Activated naive CD4-positive, alpha-beta T cell treated with anti-CD3 and anti-CD28 coated beads for 36 hours (primary cell): ENCODE data around the gene SPON1. TPM values are rescaled to one million over a fixed set of nuclear protein-coding genes. Genes with fewer than 3 reads are reported as not detected.
A peak's percentile ranks its signal among the peaks of the same experiment; 100 is the strongest.

Experiments
- CTCF ChIA-PET: fragments of 350-600 bp; sonication (Branson Sonifier 250); formaldehyde crosslinking; loops from one replicate; lab custom pipeline; 2021; ENCODE audit warnings: antibody characterized with exemption; lab: Charles Lee
- DNase-seq: peaks from one replicate; pipeline ENCODE4 v3.0.0-alpha.2; 2020
- H3K27ac Mint-ChIP-seq: one replicate; pipeline ENCODE4 v1.8.0; 2021; ENCODE audit warnings: mild to moderate bottlenecking, mixed read lengths
- H3K27me3 Mint-ChIP-seq: one replicate; pipeline ENCODE4 v1.8.0; 2021; ENCODE audit warnings: low read depth, mixed read lengths
- H3K36me3 Mint-ChIP-seq: one replicate; pipeline ENCODE4 v1.8.0; 2021; ENCODE audit warnings: low read depth, mixed read lengths
- H3K4me1 Mint-ChIP-seq: one replicate; pipeline ENCODE4 v1.8.0; 2021; ENCODE audit warnings: low read depth, mixed read lengths
- H3K4me3 Mint-ChIP-seq: one replicate; pipeline ENCODE4 v1.8.0; 2021; ENCODE audit warnings: mild to moderate bottlenecking, moderate library complexity, mixed read lengths
- H3K9me3 Mint-ChIP-seq: one replicate; pipeline ENCODE4 v1.8.0; 2021; ENCODE audit warnings: mixed read lengths
- intact Hi-C: fragments of 100-400 bp; cut with micrococcal nuclease; formaldehyde crosslinking; loops from one replicate; pipeline ENCODE4 v1.15.1; 2023
- total RNA-seq, 2 experiments: library from RNA; stranded (reverse); gene quantifications; one replicate each; pipeline ENCODE4 v1.2.3, GENCODE V29; 2021

The SPON1 gene
- total RNA-seq, 2 experiments from 2014 or later = 0.24 to 0.25 TPM

GRCh38 chr11:13944911-13945425, 17.6 kb upstream of the SPON1 start:
- H3K36me3 Mint-ChIP-seq = no peaks in the 10 kb centered on the region
- no peak for DNase-seq
- CTCF ChIA-PET = interaction anchor here (0.6 to 1.3 kb wide), 4 partner anchors 7 to 164 kb away, joined by 3 to 4 read pairs (median 4); no protein-coding TSS in a partner anchor
- no peaks in the 10 kb centered on the region for H3K27me3 Mint-ChIP-seq
- no peak overlapping the region for H3K27ac Mint-ChIP-seq
- peaks cover 29% of the 10 kb centered on the region for H3K4me1 Mint-ChIP-seq
- no peak overlapping the region for H3K4me3 Mint-ChIP-seq
- intact Hi-C loops = no loop called here
- no peaks in the 10 kb centered on the region for H3K9me3 Mint-ChIP-seq

GRCh38 chr11:13947379-13947778, 15.1 kb upstream of the SPON1 start:
- H3K27me3 Mint-ChIP-seq = no peaks in the 10 kb centered on the region
- H3K4me3 Mint-ChIP-seq = no peak overlapping the region
- peaks cover 11% of the 10 kb centered on the region for H3K4me1 Mint-ChIP-seq
- no peaks in the 10 kb centered on the region for H3K36me3 Mint-ChIP-seq
- CTCF ChIA-PET = interaction anchor here (1.0 to 1.6 kb wide), 3 partner anchors 9 to 303 kb away, joined by 3 to 4 read pairs (median 3); no protein-coding TSS in a partner anchor
- H3K27ac Mint-ChIP-seq = no peak overlapping the region
- intact Hi-C loops = no loop called here
- no peak for DNase-seq
- H3K9me3 Mint-ChIP-seq = no peaks in the 10 kb centered on the region

DNA sequence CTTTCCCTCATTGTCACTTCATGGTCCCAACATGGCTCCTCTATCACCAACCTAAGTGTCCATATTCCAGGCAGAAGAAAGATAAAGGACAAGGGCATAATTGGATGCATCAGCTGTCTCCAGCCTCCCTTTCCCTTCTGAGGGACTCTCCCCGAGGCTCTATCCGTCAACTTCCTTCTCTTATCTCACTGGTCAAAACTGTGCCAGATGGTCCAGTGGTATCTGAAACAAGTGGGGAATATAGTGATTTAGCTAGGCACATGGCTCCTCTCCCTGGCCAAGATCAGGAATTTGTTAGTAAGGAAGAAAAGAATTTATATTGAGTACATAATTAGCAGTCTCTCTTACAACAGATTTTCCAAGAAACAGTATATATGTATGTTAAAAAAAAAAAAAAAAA, 12.6 kb upstream of the SPON1 start:
- intact Hi-C loops = no loop called here
- no peak overlapping the region for H3K27ac Mint-ChIP-seq
- H3K9me3 Mint-ChIP-seq = no peaks in the 10 kb centered on the region
- DNase-seq = no peak
- H3K4me3 Mint-ChIP-seq = no peak overlapping the region
- H3K27me3 Mint-ChIP-seq = no peaks in the 10 kb centered on the region
- no peaks in the 10 kb centered on the region for H3K36me3 Mint-ChIP-seq
- no peaks in the 10 kb centered on the region for H3K4me1 Mint-ChIP-seq
- CTCF ChIA-PET = interaction anchor here (0.8 kb wide), 2 partner anchors 174 to 177 kb away, joined by 3 read pairs; no protein-coding TSS in a partner anchor

DNA sequence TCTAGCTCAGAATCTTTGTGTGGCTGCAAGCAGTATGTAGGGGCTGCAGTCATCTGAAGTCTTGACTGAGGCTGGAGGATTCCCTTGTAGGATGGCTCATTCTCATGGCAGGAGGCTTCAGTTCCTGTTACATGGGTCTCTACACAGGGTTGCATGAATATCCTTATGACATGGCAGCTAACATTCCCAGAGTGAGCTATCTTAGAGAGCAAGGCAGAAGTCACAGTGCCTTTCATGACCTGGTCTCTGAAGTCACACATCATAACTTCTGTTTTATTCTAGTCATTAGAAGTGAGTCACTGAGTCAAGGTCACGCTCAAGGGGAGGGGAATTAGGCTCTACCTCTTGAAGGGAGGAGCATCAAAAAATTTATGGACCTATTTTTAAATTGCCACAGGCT, 10.3 kb upstream of the SPON1 start:
- DNase-seq = no peak
- CTCF ChIA-PET = interaction anchor here (1.7 to 4.3 kb wide), 5 partner anchors 8 to 197 kb away, joined by 3 to 22 read pairs (median 8); no protein-coding TSS in a partner anchor
- Mint-ChIP-seq H3K4me1 (no peaks in the 10 kb centered on the region), H3K4me3 (no peak overlapping the region), H3K36me3 (no peaks in the 10 kb centered on the region), H3K27ac (no peak overlapping the region), H3K27me3 (no peaks in the 10 kb centered on the region), H3K9me3 (no peaks in the 10 kb centered on the region)
- intact Hi-C loops = no loop called here

- no peaks in the 10 kb centered on the region for H3K36me3 Mint-ChIP-seq
- no peaks in the 10 kb centered on the region for H3K27me3 Mint-ChIP-seq
- H3K27ac Mint-ChIP-seq = no peak overlapping the region
- H3K4me1 Mint-ChIP-seq = no peaks in the 10 kb centered on the region
- H3K4me3 Mint-ChIP-seq = no peak overlapping the region
- intact Hi-C loops = no loop called here
- CTCF ChIA-PET = interaction anchor here (1.0 to 4.3 kb wide), 6 partner anchors 8 to 196 kb away, joined by 3 to 22 read pairs (median 10); no protein-coding TSS in a partner anchor
- no peaks in the 10 kb centered on the region for H3K9me3 Mint-ChIP-seq
- DNase-seq = no peak
Measured at GRCh38 chr11:13952668-13953067, 9.9 kb upstream of the SPON1 start.

DNA sequence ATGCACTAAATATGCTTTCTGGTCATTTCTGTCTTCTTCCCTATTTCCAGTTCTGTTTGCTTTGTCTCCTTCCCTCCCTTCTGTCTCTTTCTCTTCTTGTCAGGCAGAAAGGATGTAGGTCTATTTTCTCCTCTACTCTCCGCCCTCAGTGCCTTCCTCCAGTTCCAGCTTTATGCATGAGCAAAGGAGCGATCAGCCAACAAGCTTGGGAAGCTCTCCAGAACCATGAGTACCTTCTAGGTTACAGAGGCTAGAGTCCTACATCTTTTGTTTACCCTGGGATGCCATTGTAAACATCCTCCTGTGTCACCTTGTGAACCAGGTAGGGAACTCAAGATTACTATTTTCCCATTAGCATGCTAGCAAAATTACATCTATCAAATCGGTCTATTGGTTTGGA, 7.9 kb upstream of the SPON1 start:
- no peak overlapping the region for H3K27ac Mint-ChIP-seq
- no peak overlapping the region for H3K4me3 Mint-ChIP-seq
- CTCF ChIA-PET = interaction anchor here (0.7 to 6.2 kb wide), 9 partner anchors 10 to 500 kb away, joined by 3 to 86 read pairs (median 4); no protein-coding TSS in a partner anchor
- intact Hi-C loops = no loop called here
- no peaks in the 10 kb centered on the region for H3K36me3 Mint-ChIP-seq
- no peak for DNase-seq
- no peaks in the 10 kb centered on the region for H3K4me1 Mint-ChIP-seq
- no peaks in the 10 kb centered on the region for H3K9me3 Mint-ChIP-seq
- no peaks in the 10 kb centered on the region for H3K27me3 Mint-ChIP-seq

DNA sequence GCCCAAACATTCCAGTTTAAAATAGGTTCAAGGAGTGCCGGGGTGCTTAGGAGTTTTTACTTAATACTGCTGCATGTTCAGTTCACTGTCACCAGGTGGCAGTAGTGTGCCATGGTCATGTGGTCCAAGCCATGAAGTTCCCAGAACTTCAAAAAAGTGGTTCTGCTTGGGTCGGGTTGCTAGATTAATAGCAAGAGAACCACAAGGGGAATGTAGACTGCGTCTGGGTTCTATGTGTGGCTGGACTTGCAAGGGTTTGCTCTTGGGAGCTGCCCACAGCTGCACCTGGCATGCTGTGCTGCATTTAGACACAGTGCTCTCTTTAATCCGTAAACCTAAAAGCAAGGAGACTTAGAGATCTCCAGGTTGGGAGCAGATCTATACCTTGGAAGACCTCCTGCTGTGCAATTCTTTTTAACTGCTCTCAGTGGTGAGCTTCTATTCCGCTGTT, 6.5 kb upstream of the SPON1 start:
- intact Hi-C loops = loop anchor here (1.0 to 5.0 kb wide), 6 partner anchors 180 to 951 kb away; no protein-coding TSS in a partner anchor
- Mint-ChIP-seq H3K27me3 (peaks cover 5% of the 10 kb centered on the region), H3K36me3 (no peaks in the 10 kb centered on the region), H3K4me3 (no peak overlapping the region), H3K27ac (no peak overlapping the region), H3K4me1 (no peaks in the 10 kb centered on the region), H3K9me3 (no peaks in the 10 kb centered on the region)
- DNase-seq = peak; percentile 71
- CTCF ChIA-PET = interaction anchor here (0.6 to 6.2 kb wide), 27 partner anchors 8 to 938 kb away, joined by 3 to 86 read pairs (median 4); no protein-coding TSS in a partner anchor

DNA sequence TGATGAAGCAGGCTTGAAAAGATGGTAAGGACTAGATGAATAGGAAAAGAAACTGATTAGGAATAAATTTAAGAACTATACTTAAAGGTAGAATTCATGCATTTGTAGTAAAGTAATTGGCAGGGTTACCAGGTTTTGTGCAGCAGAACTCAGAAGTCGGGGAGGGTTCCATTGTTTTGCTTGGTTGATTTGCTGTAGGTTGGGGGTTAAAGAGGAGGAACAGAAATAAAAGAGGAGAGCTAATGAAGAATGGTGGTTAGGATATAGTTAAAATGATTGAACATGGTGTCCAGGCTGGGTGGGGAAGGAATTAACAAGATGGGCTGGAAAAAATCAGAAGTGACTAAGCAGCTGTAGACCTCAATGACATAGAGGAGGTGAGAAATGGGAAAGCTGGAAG, 5.5 kb upstream of the SPON1 start:
- no peaks in the 10 kb centered on the region for H3K4me1 Mint-ChIP-seq
- H3K27ac Mint-ChIP-seq = no peak overlapping the region
- H3K36me3 Mint-ChIP-seq = no peaks in the 10 kb centered on the region
- no peak overlapping the region for H3K4me3 Mint-ChIP-seq
- H3K9me3 Mint-ChIP-seq = no peaks in the 10 kb centered on the region
- DNase-seq = no peak
- CTCF ChIA-PET = interaction anchor here (0.7 to 6.2 kb wide), 28 partner anchors 7 to 602 kb away, joined by 3 to 86 read pairs (median 4); no protein-coding TSS in a partner anchor
- intact Hi-C loops = loop anchor here (1.0 to 5.0 kb wide), 6 partner anchors 181 to 950 kb away; no protein-coding TSS in a partner anchor
- peaks cover 10% of the 10 kb centered on the region for H3K27me3 Mint-ChIP-seq

DNA sequence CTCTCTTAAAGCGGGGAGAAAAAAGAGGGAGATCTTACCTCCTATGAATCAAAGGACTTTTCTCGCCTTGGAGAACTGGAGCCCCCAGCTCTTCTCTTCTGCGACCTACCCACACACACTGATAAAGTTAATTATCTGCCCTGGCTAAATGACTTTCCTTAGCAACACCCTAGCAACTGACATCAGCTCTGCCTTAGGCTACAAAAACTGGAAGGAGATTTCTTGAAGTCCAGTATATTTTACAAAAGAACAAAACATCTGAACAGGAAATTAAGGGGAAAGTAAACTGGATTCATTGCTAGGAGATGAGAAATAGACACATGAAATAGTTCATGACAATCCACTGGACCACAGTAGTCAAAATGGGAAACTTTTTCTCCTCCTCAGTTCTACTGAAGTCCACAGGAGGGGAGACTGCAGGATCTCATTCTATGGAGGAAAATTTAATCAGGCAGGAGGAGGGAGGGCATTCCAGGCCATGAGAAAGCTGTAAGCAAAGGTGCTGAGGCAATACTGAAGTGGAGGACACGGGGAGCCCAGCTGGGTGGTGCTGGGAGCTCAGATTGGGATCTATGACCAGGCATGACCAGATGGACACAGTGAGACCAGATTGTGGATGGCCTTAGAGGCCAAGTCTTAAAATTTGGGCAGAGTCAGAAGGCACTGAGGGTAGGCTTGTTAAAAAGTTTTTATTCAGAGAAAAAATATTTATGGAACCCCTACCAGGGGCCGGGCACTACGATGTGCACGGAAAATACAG, 3.7 kb upstream of the SPON1 start:
- intact Hi-C loops = loop anchor here (5.0 kb wide), 3 partner anchors 458 to 948 kb away; no protein-coding TSS in a partner anchor
- CTCF ChIA-PET = interaction anchor here (0.6 to 6.2 kb wide), 8 partner anchors 9 to 293 kb away, joined by 3 to 86 read pairs (median 4); no protein-coding TSS in a partner anchor
- H3K4me1 Mint-ChIP-seq = peaks cover 2% of the 10 kb centered on the region
- H3K9me3 Mint-ChIP-seq = no peaks in the 10 kb centered on the region
- no peak overlapping the region for H3K4me3 Mint-ChIP-seq
- DNase-seq = no peak
- peaks cover 19% of the 10 kb centered on the region for H3K27me3 Mint-ChIP-seq
- no peak overlapping the region for H3K27ac Mint-ChIP-seq
- H3K36me3 Mint-ChIP-seq = no peaks in the 10 kb centered on the region

DNA sequence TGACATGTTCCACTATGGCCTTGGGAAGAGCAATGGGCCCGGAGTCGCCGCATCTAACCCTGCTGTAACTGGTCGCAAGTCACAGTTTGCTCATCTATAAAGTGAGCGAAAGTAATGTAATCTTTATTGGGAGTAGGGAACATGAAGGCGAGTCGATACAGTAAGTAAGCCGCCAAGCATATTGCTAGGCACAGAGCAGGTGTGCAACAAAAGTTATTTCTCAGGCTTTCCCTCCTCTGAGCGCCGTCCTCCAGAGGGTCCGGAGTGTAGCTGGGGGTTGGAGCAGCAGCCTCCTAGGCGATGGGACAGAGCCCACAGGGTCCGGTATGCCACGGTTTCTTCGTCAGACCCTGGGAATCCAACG, 343 bp upstream of the SPON1 start:
- Mint-ChIP-seq H3K27ac (no peak overlapping the region), H3K4me3 (peak overlapping the region; percentile 40), H3K27me3 (peaks cover 39% of the 10 kb centered on the region), H3K9me3 (no peaks in the 10 kb centered on the region), H3K4me1 (peaks cover 7% of the 10 kb centered on the region), H3K36me3 (no peaks in the 10 kb centered on the region)
- intact Hi-C loops = loop anchor here (2.0 to 5.0 kb wide), 2 partner anchors 101 to 295 kb away; partner anchors contain the start of gene FAR1
- CTCF ChIA-PET = interaction anchor here (0.9 to 4.0 kb wide), 4 partner anchors 9 to 186 kb away, joined by 3 to 33 read pairs (median 5); no protein-coding TSS in a partner anchor
- no peak for DNase-seq

- CTCF ChIA-PET = interaction anchor here (0.9 to 4.0 kb wide), 9 partner anchors 7 to 290 kb away, joined by 3 to 33 read pairs (median 5); no protein-coding TSS in a partner anchor
- Mint-ChIP-seq H3K27me3 (peaks cover 41% of the 10 kb centered on the region), H3K4me1 (peaks cover 7% of the 10 kb centered on the region), H3K27ac (no peak overlapping the region), H3K4me3 (peak overlapping the region; percentile 70), H3K9me3 (no peaks in the 10 kb centered on the region), H3K36me3 (no peaks in the 10 kb centered on the region)
- intact Hi-C loops = loop anchor here (2.0 to 5.0 kb wide), 2 partner anchors 103 to 296 kb away; partner anchors contain the start of gene FAR1
- peak; percentile 60 for DNase-seq
Measured at GRCh38 chr11:13963169-13963948, 836 bp downstream of the SPON1 start.
